GM23248 (cell line): ENCODE measurements around the gene TNFRSF1B. TPM values are rescaled to one million over a fixed set of nuclear protein-coding genes. Genes with fewer than 3 reads are reported as not detected.

ENCODE experiments used
- DNase-seq: peaks from one replicate; pipeline ENCODE4 v3.0.0-alpha.2; 2015
- H2AFZ ChIP-seq: fragments of 200-600 bp; sonication (generic); 2 replicates; pipeline ENCODE4 v1.6.1; 2016; ENCODE audit warnings: antibody characterized with exemption
- H3F3A ChIP-seq: fragments of 200-600 bp; sonication (generic); 2 replicates; pipeline ENCODE4 v1.6.1; 2016; ENCODE audit warnings: mild to moderate bottlenecking, antibody characterized with exemption, mixed run types; ENCODE audit not compliant: insufficient read depth
- H3K27ac ChIP-seq: fragments of 200-600 bp; sonication (generic); 2 replicates; pipeline ENCODE4 v1.5.1; 2016; ENCODE audit warnings: mild to moderate bottlenecking
- H3K27me3 ChIP-seq: fragments of 200-600 bp; sonication (generic); replicated peaks from 2 replicates; pipeline ENCODE4 v1.6.1; 2016; ENCODE audit warnings: mild to moderate bottlenecking; ENCODE audit not compliant: insufficient read depth
- H3K36me3 ChIP-seq: fragments of 200-600 bp; sonication (generic); 2 replicates; pipeline ENCODE4 v1.6.1; 2016; ENCODE audit warnings: low read depth, mild to moderate bottlenecking
- H3K4me1 ChIP-seq: fragments of 200-600 bp; sonication (generic); 2 replicates; pipeline ENCODE4 v1.6.1; 2016; ENCODE audit warnings: mild to moderate bottlenecking; ENCODE audit not compliant: insufficient read depth
- H3K4me2 ChIP-seq: fragments of 200-600 bp; sonication (generic); one replicate; pipeline ENCODE4 v1.6.1; 2016; ENCODE audit warnings: mild to moderate bottlenecking; ENCODE audit not compliant: unreplicated experiment
- H3K4me3 ChIP-seq: fragments of 200-600 bp; sonication (generic); 2 replicates; pipeline ENCODE4 v1.5.1; 2016; ENCODE audit warnings: mild to moderate bottlenecking
- H3K79me2 ChIP-seq: fragments of 200-600 bp; sonication (generic); 2 replicates; pipeline ENCODE4 v1.6.1; 2016; ENCODE audit warnings: mild to moderate bottlenecking; ENCODE audit not compliant: insufficient read depth
- H3K9ac ChIP-seq: fragments of 200-600 bp; sonication (generic); 2 replicates; pipeline ENCODE4 v1.6.1; 2016; ENCODE audit warnings: mild to moderate bottlenecking
- H3K9me2 ChIP-seq: fragments of 200-600 bp; sonication (generic); 2 replicates; pipeline ENCODE4 v1.6.1; 2016; ENCODE audit warnings: mixed run types, mild to moderate bottlenecking, moderate library complexity; ENCODE audit not compliant: insufficient read depth
- H3K9me3 ChIP-seq: fragments of 200-600 bp; sonication (generic); one replicate; pipeline ENCODE4 v1.6.1; 2017; ENCODE audit warnings: low read depth
- H4K20me1 ChIP-seq: fragments of 200-600 bp; sonication (generic); 2 replicates; pipeline ENCODE4 v1.6.0; 2016; ENCODE audit not compliant: insufficient read depth
- EZH2 ChIP-seq: fragments of 200-600 bp; sonication (generic); IDR thresholded peaks from 2 replicates; pipeline ENCODE4 v1.6.1; 2018; ENCODE audit warnings: antibody characterized with exemption, mild to moderate bottlenecking; ENCODE audit not compliant: insufficient read depth, poor library complexity, severe bottlenecking
- EZH2phosphoT487 ChIP-seq: fragments of 200-600 bp; sonication (generic); IDR thresholded peaks from 2 replicates; pipeline ENCODE4 v1.6.1; 2018; ENCODE audit warnings: antibody characterized with exemption, moderate library complexity, mild to moderate bottlenecking, low read depth; ENCODE audit not compliant: insufficient read depth
- WGBS, 2 experiments: methylation state at CpG; one replicate each; pipeline ENCODE4 v1.1.6; 2015 to 2017; ENCODE audit warnings: low lambda C conversion rate in 2 of 2, low coverage in 1 of 2; ENCODE audit errors: missing lambda C conversion rate in 2 of 2; 5-methylcytosine and 5-hydroxymethylcytosine counted together
- in situ Hi-C: fragments of 300-500 bp; cut with MboI; formaldehyde crosslinking; loops from 2 replicates; pipeline ENCODE4 v1.15.0; 2020
- polyA plus RNA-seq: library from polyadenylated mRNA; unstranded; fragments of >200 nt; fragmentation: Nextera tagmentation; extraction: Ambion mirVana; gene quantifications from 2 replicates; pipeline ENCODE4 v1.2.1, GENCODE V29; 2016
- total RNA-seq: library from RNA; depleted of rRNA; stranded (reverse); fragments of >200 nt; shearing (Covaris generic); gene quantifications from 2 replicates; pipeline ENCODE4 v1.2.3, GENCODE V29; 2014

TNFRSF1B gene
- total and polyA plus RNA-seq, 2 experiments from 2014 or later = 1.1 to 2.9 TPM

GRCh38 chr1:12179111-12179519 is 12.3 kb downstream of the TNFRSF1B start:
- no peaks in the 10 kb centered on the region for H3F3A ChIP-seq
- H3K9me2 ChIP-seq = no peaks in the 10 kb centered on the region
- H3K36me3 ChIP-seq = no peaks in the 10 kb centered on the region
- no peak for DNase-seq
- no peak overlapping the region for H3K4me2 ChIP-seq
- H3K9me3 ChIP-seq = no peaks in the 10 kb centered on the region
- no peaks in the 10 kb centered on the region for H3K79me2 ChIP-seq
- no peaks in the 10 kb centered on the region for H4K20me1 ChIP-seq
- no peaks in the 10 kb centered on the region for H3K27me3 ChIP-seq
- in situ Hi-C loops = no loop called here
- H3K9ac ChIP-seq = no peak overlapping the region
- 84 to 91% methylated on average over 17 of the region's 17 CpGs for WGBS, 2 experiments
- no peak for TF ChIP-seq EZH2phosphoT487
- no peak for TF ChIP-seq EZH2
- H3K27ac ChIP-seq = no peak overlapping the region
- no peak overlapping the region for H2AFZ ChIP-seq
- H3K4me3 ChIP-seq = no peak overlapping the region
- peaks cover 18% of the 10 kb centered on the region for H3K4me1 ChIP-seq

GRCh38 chr1:12179676-12180075 is 12.9 kb downstream of the TNFRSF1B start:
- TF ChIP-seq EZH2phosphoT487 (no peak), EZH2 (no peak)
- no peak overlapping the region for H2AFZ ChIP-seq
- in situ Hi-C loops = no loop called here
- peaks cover 23% of the 10 kb centered on the region for H3K4me1 ChIP-seq
- H3K36me3 ChIP-seq = no peaks in the 10 kb centered on the region
- no peak overlapping the region for H3K9ac ChIP-seq
- no peak overlapping the region for H3K4me2 ChIP-seq
- H3F3A ChIP-seq = no peaks in the 10 kb centered on the region
- no peaks in the 10 kb centered on the region for H3K27me3 ChIP-seq
- no peak for DNase-seq
- WGBS, 2 experiments = 97% methylated on average over 8 of the region's 8 CpGs
- no peak overlapping the region for H3K27ac ChIP-seq
- no peaks in the 10 kb centered on the region for H3K79me2 ChIP-seq
- no peaks in the 10 kb centered on the region for H3K9me3 ChIP-seq
- H3K9me2 ChIP-seq = no peaks in the 10 kb centered on the region
- no peaks in the 10 kb centered on the region for H4K20me1 ChIP-seq
- no peak overlapping the region for H3K4me3 ChIP-seq

- TF ChIP-seq EZH2 = no peak
- no peak for TF ChIP-seq EZH2phosphoT487
- peaks cover 25% of the 10 kb centered on the region for H3K4me1 ChIP-seq
- DNase-seq = no peak
- 94 to 97% methylated on average over 10 of the region's 10 CpGs for WGBS, 2 experiments
- no peaks in the 10 kb centered on the region for H3K79me2 ChIP-seq
- H4K20me1 ChIP-seq = no peaks in the 10 kb centered on the region
- H3K9ac ChIP-seq = no peak overlapping the region
- no peaks in the 10 kb centered on the region for H3K27me3 ChIP-seq
- no peaks in the 10 kb centered on the region for H3K9me2 ChIP-seq
- no peak overlapping the region for H2AFZ ChIP-seq
- H3F3A ChIP-seq = no peaks in the 10 kb centered on the region
- in situ Hi-C loops = no loop called here
- H3K4me2 ChIP-seq = no peak overlapping the region
- H3K4me3 ChIP-seq = no peak overlapping the region
- H3K36me3 ChIP-seq = no peaks in the 10 kb centered on the region
- no peak overlapping the region for H3K27ac ChIP-seq
- H3K9me3 ChIP-seq = no peaks in the 10 kb centered on the region
These were observed 13.5 kb downstream of the TNFRSF1B start for GRCh38 chr1:12180315-12180714.

- H3K4me1 ChIP-seq = peaks cover 25% of the 10 kb centered on the region
- no peaks in the 10 kb centered on the region for H3F3A ChIP-seq
- TF ChIP-seq EZH2 = no peak
- TF ChIP-seq EZH2phosphoT487 = no peak
- H3K4me2 ChIP-seq = no peak overlapping the region
- H3K9me3 ChIP-seq = no peaks in the 10 kb centered on the region
- no peak overlapping the region for H2AFZ ChIP-seq
- no peak overlapping the region for H3K27ac ChIP-seq
- H3K9me2 ChIP-seq = no peaks in the 10 kb centered on the region
- no peaks in the 10 kb centered on the region for H4K20me1 ChIP-seq
- no peaks in the 10 kb centered on the region for H3K79me2 ChIP-seq
- DNase-seq = no peak
- in situ Hi-C loops = no loop called here
- 84 to 88% methylated on average over 7 of the region's 7 CpGs for WGBS, 2 experiments
- H3K4me3 ChIP-seq = no peak overlapping the region
- no peak overlapping the region for H3K9ac ChIP-seq
- H3K36me3 ChIP-seq = no peaks in the 10 kb centered on the region
- H3K27me3 ChIP-seq = no peaks in the 10 kb centered on the region
These were observed 14.1 kb downstream of the TNFRSF1B start for GRCh38 chr1:12180903-12181302.

- in situ Hi-C loops = no loop called here
- H3K4me3 ChIP-seq = no peak overlapping the region
These were observed 14.8 kb downstream of the TNFRSF1B start for GRCh38 chr1:12181568-12181967.

More at GRCh38 chr1:12181568-12181967, 14.8 kb downstream of the TNFRSF1B start:
- H2AFZ ChIP-seq = no peak overlapping the region
- H3K27me3 ChIP-seq = no peaks in the 10 kb centered on the region
- H3K9me3 ChIP-seq = no peaks in the 10 kb centered on the region
- H3F3A ChIP-seq = no peaks in the 10 kb centered on the region
- H3K4me2 ChIP-seq = no peak overlapping the region
- H4K20me1 ChIP-seq = no peaks in the 10 kb centered on the region
- WGBS, 2 experiments = 97 to 98% methylated on average over 7 of the region's 7 CpGs
- no peak overlapping the region for H3K27ac ChIP-seq
- H3K4me1 ChIP-seq = peaks cover 25% of the 10 kb centered on the region
- H3K36me3 ChIP-seq = no peaks in the 10 kb centered on the region
- H3K9ac ChIP-seq = no peak overlapping the region
- H3K9me2 ChIP-seq = no peaks in the 10 kb centered on the region
- no peak for DNase-seq
- H3K79me2 ChIP-seq = no peaks in the 10 kb centered on the region
- no peak for TF ChIP-seq EZH2phosphoT487
- no peak for TF ChIP-seq EZH2
